H9 (cell line): ENCODE data around the gene MAEA. TPM values are rescaled to one million over a fixed set of nuclear protein-coding genes. Genes with fewer than 3 reads are reported as not detected.
A peak's percentile ranks its signal among the peaks of the same experiment; 100 is the strongest.

ENCODE experiments used
- DNase-seq: peaks from one replicate; pipeline ENCODE4 v3.0.0-alpha.2; 2017
- H2AFZ ChIP-seq: one replicate; pipeline ENCODE4 v1.6.1; 2013; ENCODE audit warnings: mild to moderate bottlenecking, low read length, control low read depth, moderate library complexity
- H2AK5ac ChIP-seq: 2 replicates; pipeline ENCODE4 v1.6.1; 2013; ENCODE audit warnings: low read length, control low read depth, mixed read lengths; ENCODE audit not compliant: insufficient read length
- H2BK120ac ChIP-seq: one replicate; pipeline ENCODE4 v1.6.1; 2013; ENCODE audit warnings: low read depth, mild to moderate bottlenecking, low read length, control low read depth, inconsistent platforms; ENCODE audit not compliant: poor library complexity, severe bottlenecking
- H2BK12ac ChIP-seq: 2 replicates; pipeline ENCODE4 v1.6.1; 2013; ENCODE audit warnings: low read length, control low read depth, mixed read lengths, low read depth; ENCODE audit not compliant: insufficient read length
- H2BK15ac ChIP-seq: 2 replicates; pipeline ENCODE4 v1.6.1; 2013; ENCODE audit warnings: low read depth, low read length, control low read depth
- H2BK20ac ChIP-seq: one replicate; pipeline ENCODE4 v1.6.1; 2013; ENCODE audit warnings: low read depth, mild to moderate bottlenecking, low read length, control low read depth, inconsistent platforms; ENCODE audit not compliant: poor library complexity, severe bottlenecking
- H2BK5ac ChIP-seq: 2 replicates; pipeline ENCODE4 v1.6.1; 2013; ENCODE audit warnings: low read length, control low read depth, mixed read lengths; ENCODE audit not compliant: insufficient read length
- H3K14ac ChIP-seq: 2 replicates; pipeline ENCODE4 v1.6.1; 2013; ENCODE audit warnings: low read length, control low read depth; ENCODE audit not compliant: insufficient read depth
- H3K18ac ChIP-seq: 2 replicates; pipeline ENCODE4 v1.6.1; 2013; ENCODE audit warnings: low read depth, mild to moderate bottlenecking, mixed read lengths, low read length, control low read depth; ENCODE audit not compliant: insufficient read length
- H3K23ac ChIP-seq: 2 replicates; pipeline ENCODE4 v1.6.1; 2013; ENCODE audit warnings: low read length, control low read depth, mixed read lengths, low read depth; ENCODE audit not compliant: insufficient read length
- H3K23me2 ChIP-seq: 2 replicates; pipeline ENCODE4 v1.6.1; 2013; ENCODE audit warnings: low read depth, mild to moderate bottlenecking, mixed read lengths, low read length, control low read depth; ENCODE audit not compliant: insufficient read length, poor library complexity, severe bottlenecking
- H3K27ac ChIP-seq: 2 replicates; pipeline ENCODE4 v1.5.1; 2013; ENCODE audit warnings: low read length, control low read depth, mixed read lengths, low read depth; ENCODE audit not compliant: insufficient read length
- H3K27me3 ChIP-seq: 2 replicates; pipeline ENCODE4 v1.6.1; 2013; ENCODE audit warnings: low read length, control low read depth, inconsistent platforms; ENCODE audit not compliant: insufficient read depth
- H3K4ac ChIP-seq: 2 replicates; pipeline ENCODE4 v1.6.1; 2013; ENCODE audit warnings: low read depth, mild to moderate bottlenecking, control low read depth, inconsistent platforms, low read length, moderate library complexity
- H3K4me1 ChIP-seq: 2 replicates; pipeline ENCODE4 v1.6.1; 2013; ENCODE audit warnings: low read length, control low read depth, inconsistent platforms; ENCODE audit not compliant: insufficient read depth
- H3K4me2 ChIP-seq: 2 replicates; pipeline ENCODE4 v1.6.1; 2013; ENCODE audit warnings: low read length, control low read depth, mixed read lengths; ENCODE audit not compliant: insufficient read length, insufficient read depth
- H3K56ac ChIP-seq: 2 replicates; pipeline ENCODE4 v1.6.1; 2013; ENCODE audit warnings: low read depth, mild to moderate bottlenecking, mixed read lengths, low read length, control low read depth; ENCODE audit not compliant: insufficient read length
- H3K79me1 ChIP-seq: 2 replicates; pipeline ENCODE4 v1.6.1; 2013; ENCODE audit warnings: low read depth, mild to moderate bottlenecking, moderate library complexity, low read length, control low read depth, inconsistent platforms; ENCODE audit not compliant: insufficient read depth, poor library complexity, severe bottlenecking
- H3K79me2 ChIP-seq: 2 replicates; pipeline ENCODE4 v1.6.1; 2013; ENCODE audit warnings: low read length, control low read depth, inconsistent platforms; ENCODE audit not compliant: insufficient read depth
- H3K9ac ChIP-seq: 2 replicates; pipeline ENCODE4 v1.6.1; 2013; ENCODE audit warnings: low read length, control low read depth, mixed read lengths; ENCODE audit not compliant: insufficient read length; ENCODE audit errors: extremely low read depth
- H3K9me3 ChIP-seq: one replicate; pipeline ENCODE4 v1.6.1; 2013; ENCODE audit warnings: low read depth, low read length, inconsistent platforms; ENCODE audit not compliant: control insufficient read depth
- H3T11ph ChIP-seq: one replicate; pipeline ENCODE4 v1.6.1; 2013; ENCODE audit warnings: mild to moderate bottlenecking, low read length, control low read depth, inconsistent platforms
- H4K20me1 ChIP-seq: one replicate; pipeline ENCODE4 v1.6.1; 2013; ENCODE audit not compliant: control insufficient read depth, insufficient read length, insufficient read depth
- H4K5ac ChIP-seq: 2 replicates; pipeline ENCODE4 v1.6.1; 2013; ENCODE audit warnings: low read depth, mild to moderate bottlenecking, mixed read lengths, low read length, control low read depth; ENCODE audit not compliant: insufficient read length
- H4K8ac ChIP-seq: replicated peaks from 2 replicates; pipeline ENCODE4 v1.6.1; 2013; ENCODE audit warnings: low read length, control low read depth, mixed read lengths, low read depth; ENCODE audit not compliant: insufficient read length
- H4K91ac ChIP-seq: 2 replicates; pipeline ENCODE4 v1.6.1; 2013; ENCODE audit warnings: low read depth, mild to moderate bottlenecking, moderate library complexity, mixed read lengths, low read length, control low read depth; ENCODE audit not compliant: insufficient read length
- H3K27ac Mint-ChIP-seq, 3 experiments: 2 replicates in 2 of 3; 3 replicates in 1 of 3; pipeline ENCODE4 v1.8.0; 2020 to 2021; ENCODE audit warnings: mixed read lengths in 3 of 3, mild to moderate bottlenecking in 1 of 3, moderate library complexity in 1 of 3
- H3K27me3 Mint-ChIP-seq: 2 replicates; pipeline ENCODE4 v1.8.0; 2021; ENCODE audit warnings: low read depth, mild to moderate bottlenecking, moderate library complexity, mixed read lengths
- H3K36me3 Mint-ChIP-seq, 3 experiments: 2 replicates in 2 of 3; 3 replicates in 1 of 3; pipeline ENCODE4 v1.8.0; 2020 to 2021; ENCODE audit warnings: low read depth in 3 of 3, mixed read lengths in 3 of 3; ENCODE audit not compliant: insufficient read depth in 1 of 3
- H3K4me1 Mint-ChIP-seq, 2 experiments: 2 replicates each; pipeline ENCODE4 v1.8.0; 2020; ENCODE audit warnings: mixed read lengths in 2 of 2
- H3K4me3 Mint-ChIP-seq, 2 experiments: 2 replicates in 1 of 2; 3 replicates in 1 of 2; pipeline ENCODE4 v1.8.0; 2020 to 2021; ENCODE audit warnings: mild to moderate bottlenecking in 2 of 2, mixed read lengths in 2 of 2, moderate library complexity in 1 of 2
- H3K9me3 Mint-ChIP-seq, 2 experiments: 2 replicates in 1 of 2; 3 replicates in 1 of 2; pipeline ENCODE4 v1.8.0; 2020; ENCODE audit warnings: mild to moderate bottlenecking in 2 of 2, mixed read lengths in 2 of 2, moderate library complexity in 1 of 2
- CTCF ChIP-seq: fragments of 200-600 bp; sonication (generic); conservative IDR thresholded peaks from 3 replicates; pipeline ENCODE4 v1.8.0; 2021; ENCODE audit warnings: antibody characterized with exemption, mild to moderate bottlenecking
- WGBS: extraction: QIAGEN DNeasy Blood & Tissue Kit; methylation state at CpG from one replicate; pipeline ENCODE4 v1.1.7; 2013; ENCODE audit warnings: missing lambda C conversion rate, low lambda C conversion rate, mixed read lengths; ENCODE audit not compliant: insufficient read length; ENCODE audit errors: extremely low coverage; 5-methylcytosine and 5-hydroxymethylcytosine counted together
- total RNA-seq: library from RNA; stranded (reverse); gene quantifications from 2 replicates; pipeline ENCODE4 v1.2.1, GENCODE V29; 2021

The MAEA gene
- total RNA-seq, 1 experiment from 2014 or later: 85.6 TPM

- Histone ChIP-seq H3K4ac (no peak overlapping the region), H4K20me1 (peaks cover 2% of the 10 kb centered on the region), H3T11ph (no peak overlapping the region), H3K56ac (no peak overlapping the region), H3K9ac (no peak overlapping the region), H3K27ac (no peak overlapping the region), H3K9me3 (no peaks in the 10 kb centered on the region), H3K23me2 (peaks cover 5% of the 10 kb centered on the region), H2BK5ac (no peak overlapping the region), H2BK20ac (no peak overlapping the region), H3K4me1 (peaks cover 3% of the 10 kb centered on the region; the same call in 1 of the 2 replicates), H2AK5ac (no peak overlapping the region), H4K8ac (no peak overlapping the region), H3K27me3 (no peaks in the 10 kb centered on the region), H3K14ac (no peak overlapping the region), H3K79me1 (peaks cover 19% of the 10 kb centered on the region), H2BK120ac (no peak overlapping the region), H3K18ac (no peak overlapping the region), H3K79me2 (peaks cover 22% of the 10 kb centered on the region), H2BK15ac (no peak overlapping the region), H2AFZ (no peak overlapping the region), H4K5ac (no peak overlapping the region), H3K4me2 (no peak overlapping the region), H2BK12ac (no peak overlapping the region), H3K23ac (no peak overlapping the region), H4K91ac (no peak overlapping the region)
- Mint-ChIP-seq H3K4me1 (peaks cover 16 to 19% of the 10 kb centered on the region in 2 experiments), H3K36me3 (peaks cover 15 to 23% (median 22%) of the 10 kb centered on the region in 3 experiments), H3K9me3 (peaks cover 0 to under 1% of the 10 kb centered on the region in 2 experiments; a peak in 1 of 5 replicates), H3K27ac (peak overlapping the region; percentile 62 to 97 (median 74); a peak in 3 of 7 replicates), H3K4me3 (no peak overlapping the region), H3K27me3 (no peaks in the 10 kb centered on the region)
- WGBS: no CpG with 5 or more reads among the region's 34 CpGs
- TF ChIP-seq CTCF: no peak
- DNase-seq: peak; percentile 25
Measured at GRCh38 chr4:1307951-1308735, 18.5 kb downstream of the MAEA start.
